Left forelimb (tissue), 1 donor: ENCODE data around the gene ENTPD8.

Experiments used
- DNase-seq: peaks from one replicate; pipeline ENCODE4 v3.0.0-alpha.2; 2018; ENCODE audit warnings: low spot score

The ENTPD8 gene

DNA sequence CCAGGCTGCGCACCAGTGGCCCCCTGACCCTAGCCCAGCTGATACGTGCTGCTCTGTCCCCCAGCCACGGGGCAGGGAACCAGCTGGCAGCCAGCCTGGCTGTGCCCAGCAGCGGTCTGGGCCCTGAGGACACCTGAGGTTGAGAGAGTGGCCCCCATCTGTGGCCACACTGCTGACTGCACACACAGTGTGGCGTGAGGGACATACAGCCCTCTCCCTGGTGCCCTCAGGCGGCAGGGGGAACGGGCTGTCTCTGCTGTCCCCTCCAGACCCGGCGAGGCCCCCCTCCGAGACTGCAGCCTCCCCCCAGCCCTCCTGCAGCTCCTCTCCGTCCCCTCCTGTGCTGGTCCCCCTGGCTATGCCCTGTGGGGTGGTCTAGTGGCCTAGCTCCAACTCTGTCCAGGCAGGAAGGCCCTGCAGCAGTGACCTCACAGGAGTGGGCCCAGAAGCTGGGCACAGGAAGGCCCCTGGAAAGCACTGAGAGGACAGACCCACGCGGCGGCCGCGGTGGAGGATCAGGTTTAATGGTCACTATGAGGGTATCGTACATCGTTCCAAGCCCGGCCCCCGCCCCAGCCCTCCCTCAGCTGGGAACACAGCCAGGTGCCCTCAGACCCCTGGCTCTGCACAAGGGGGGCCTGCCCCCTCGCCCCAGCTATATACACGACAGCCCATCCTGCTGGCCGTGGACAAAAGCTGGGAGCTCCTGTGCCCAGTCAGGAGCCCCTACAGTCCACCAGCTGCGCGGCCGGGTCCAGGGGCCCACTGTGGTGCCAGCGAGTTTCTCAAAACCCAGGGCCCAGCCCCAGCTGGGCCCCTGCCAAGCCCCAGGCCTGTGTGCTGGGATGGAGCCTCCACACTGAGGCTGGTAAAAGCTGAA lies 6.8 kb upstream of the ENTPD8 start:
- DNase-seq = no peak

DNA sequence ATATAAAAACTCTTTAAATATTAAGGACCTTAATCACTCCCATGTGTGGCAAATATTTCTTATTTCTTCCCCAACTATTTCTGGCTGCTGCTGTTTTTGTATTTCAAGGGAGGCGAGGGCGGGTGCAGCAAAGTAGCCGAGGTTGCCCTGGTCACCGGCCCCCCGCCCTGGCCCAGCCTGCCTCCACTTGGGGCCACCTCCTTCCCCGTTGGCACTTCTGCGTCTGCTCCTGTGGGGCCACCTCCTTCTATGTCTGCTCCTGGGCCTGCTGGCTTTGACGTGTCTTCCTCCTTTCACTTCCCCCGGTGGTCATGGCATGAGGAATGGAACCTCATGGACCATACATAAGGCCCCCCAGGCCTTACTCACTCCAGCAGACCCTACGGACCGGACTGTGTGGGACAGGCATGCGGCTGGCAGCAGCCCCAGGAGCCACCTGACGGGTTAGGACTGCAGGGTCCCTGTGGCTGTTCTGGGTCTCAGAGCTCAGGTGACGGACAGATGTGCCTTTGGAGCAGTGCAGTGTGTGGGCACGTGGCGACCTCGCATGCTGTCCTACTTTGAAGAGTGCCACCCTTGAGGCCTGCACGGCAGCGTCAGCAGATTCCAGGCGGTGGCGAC lies 5.8 kb upstream of the ENTPD8 start:
- no peak for DNase-seq

DNA sequence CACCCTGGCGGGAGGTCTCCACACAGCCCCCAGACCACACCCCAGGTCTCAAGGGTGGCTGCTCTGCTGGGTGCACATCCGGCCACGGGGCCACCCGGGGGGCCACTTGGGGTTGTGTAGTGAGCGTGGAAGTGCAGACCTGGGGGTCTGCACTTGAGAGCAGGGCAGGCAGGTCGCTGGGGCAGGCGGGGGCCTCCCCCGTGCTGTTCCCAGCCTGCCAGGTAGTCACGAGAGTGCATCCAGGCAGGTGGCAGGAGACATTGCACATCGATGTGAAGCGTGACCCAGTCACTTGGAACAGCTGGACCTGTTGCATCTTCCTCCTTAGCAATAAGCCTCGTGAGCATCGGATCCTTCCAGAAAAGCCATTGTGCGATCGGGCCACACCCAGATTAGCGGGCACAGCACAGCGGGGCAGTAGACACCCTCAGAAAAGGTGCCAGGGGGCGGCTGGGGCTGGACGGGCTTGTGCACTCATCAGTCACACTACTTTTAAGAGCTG lies 4.8 kb upstream of the ENTPD8 start:
- DNase-seq = no peak

DNA sequence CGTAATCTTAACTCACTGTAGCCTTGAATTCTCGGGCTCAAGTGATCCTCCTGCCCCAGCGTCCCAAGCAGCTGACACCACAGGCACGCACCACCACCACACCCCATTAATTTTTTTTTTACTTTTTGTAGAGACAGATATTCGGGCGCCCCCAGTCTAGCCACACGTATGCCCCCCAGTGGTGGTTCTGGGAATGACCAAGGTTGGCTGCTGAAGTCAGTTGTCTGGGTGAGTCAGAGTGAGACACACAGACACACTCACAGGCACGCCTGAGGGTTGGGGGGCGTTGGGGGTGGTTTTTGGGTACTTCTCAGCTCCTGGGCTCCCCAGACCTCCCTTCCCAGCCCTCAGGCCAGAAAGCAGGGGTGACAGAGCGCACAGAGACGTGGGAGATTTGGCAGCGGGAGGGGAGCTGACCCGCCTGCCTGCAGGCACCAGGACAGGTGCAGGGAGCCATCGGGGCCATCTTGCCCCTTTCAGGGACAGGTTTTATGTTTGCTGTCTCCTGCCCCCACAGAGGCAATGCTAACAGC lies 4.2 kb upstream of the ENTPD8 start:
- no peak for DNase-seq

DNA sequence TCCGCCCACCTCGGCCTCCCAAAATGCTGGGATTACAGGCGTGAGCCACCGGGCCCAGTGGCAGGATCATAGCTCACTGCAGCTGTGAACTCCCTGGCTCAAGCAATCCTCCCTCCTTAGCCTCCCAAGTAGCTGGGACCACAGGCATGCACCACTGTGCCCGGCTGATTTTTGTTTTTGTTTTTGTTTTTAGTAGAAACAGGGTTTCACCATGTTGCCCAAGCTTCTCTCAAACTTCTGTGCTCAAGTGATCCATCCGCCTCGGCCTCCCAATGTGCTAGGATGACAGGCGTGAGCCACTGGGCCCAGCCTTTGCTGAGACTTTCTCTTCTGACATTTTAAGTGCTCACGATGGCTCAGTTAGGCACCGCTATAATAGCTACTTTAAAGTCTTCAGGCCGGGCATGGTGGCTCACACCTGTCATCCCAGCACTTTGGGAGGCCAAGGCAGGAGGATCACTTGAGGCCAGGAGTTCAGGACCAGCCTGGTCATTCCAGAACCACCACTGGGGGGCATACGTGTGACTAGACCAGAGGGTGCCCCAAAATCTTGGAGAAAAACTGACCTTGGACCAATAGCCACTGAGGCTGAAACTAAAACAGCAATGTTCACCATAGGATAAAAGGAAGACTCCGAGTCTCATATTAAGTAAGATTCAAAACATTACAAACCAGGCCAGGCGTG lies 3.1 kb upstream of the ENTPD8 start:
- no peak for DNase-seq

DNA sequence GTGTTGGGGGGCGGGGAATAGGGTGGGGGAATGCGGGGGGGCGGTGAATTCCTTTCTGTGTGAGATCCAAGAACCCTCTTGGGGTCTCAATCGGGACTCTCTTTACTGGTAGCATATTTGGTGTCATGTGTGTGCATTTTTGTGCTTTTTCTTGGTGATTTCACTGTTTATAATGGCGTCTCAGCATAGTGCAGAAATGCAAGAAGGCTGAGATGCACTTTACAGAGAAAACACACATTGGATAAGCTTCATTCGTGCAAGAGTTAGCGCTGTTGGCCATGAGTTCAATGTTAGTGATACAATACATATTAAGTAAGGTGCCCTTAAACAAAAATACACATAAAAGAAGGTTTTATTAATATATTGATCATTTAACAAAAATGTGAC lies 771 bp upstream of the ENTPD8 start:
- DNase-seq = no peak

DNA sequence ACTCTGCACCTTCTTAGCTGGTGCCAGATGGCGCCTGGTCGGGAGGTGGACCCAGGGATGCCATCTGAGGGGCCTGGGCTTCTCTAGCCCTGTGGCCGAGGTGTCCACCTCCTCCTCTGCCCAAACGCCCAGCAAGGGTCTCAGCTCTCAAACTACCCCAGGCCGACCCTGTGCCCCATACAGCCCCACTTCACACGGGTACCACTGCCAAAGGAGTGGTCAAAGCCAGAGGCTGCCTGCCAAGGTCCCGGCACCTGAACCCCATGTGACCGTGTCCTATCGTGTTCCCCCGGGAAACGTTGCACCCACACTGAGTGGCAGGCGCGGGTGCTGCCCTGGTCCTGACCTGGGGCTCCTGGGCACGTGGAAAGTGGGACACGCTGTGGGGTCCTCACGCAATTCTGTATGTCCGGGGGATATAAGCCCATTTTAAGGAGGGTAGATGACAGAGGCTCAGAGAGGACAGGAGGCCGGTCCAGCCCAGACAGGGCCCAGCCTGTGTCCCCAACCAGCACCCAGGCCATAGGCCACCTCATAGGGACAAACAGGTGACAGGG lies 1.9 kb downstream of the ENTPD8 start:
- DNase-seq = no peak

DNA sequence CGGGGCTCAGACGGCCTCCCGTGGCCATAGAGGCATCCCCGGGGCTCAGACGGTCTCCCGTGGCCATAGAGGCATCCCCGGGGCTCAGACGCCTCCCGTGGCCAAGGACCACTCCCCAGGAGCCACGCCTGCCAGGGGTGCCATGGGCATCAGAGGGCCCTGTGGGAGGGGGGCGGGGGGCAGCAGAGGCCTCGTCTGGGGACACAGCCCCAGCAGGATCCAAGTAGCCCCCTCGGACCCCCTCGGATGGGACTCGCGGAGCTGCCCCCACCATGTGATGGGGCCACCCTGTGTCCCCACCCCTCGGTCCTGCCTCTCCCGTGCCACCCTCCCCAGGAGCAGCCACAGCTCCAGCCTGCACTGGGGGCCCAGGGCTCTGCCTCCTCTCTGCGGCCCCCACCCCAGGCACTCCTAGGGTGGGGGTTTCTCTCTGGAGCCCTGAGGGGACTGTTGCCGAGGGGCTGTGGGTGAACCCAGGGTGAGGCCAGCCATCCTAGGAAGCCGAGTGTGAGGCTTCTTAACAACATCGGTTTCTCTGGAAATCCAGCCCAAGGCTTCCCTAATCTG lies 2.5 kb downstream of the ENTPD8 start:
- DNase-seq = no peak

DNA sequence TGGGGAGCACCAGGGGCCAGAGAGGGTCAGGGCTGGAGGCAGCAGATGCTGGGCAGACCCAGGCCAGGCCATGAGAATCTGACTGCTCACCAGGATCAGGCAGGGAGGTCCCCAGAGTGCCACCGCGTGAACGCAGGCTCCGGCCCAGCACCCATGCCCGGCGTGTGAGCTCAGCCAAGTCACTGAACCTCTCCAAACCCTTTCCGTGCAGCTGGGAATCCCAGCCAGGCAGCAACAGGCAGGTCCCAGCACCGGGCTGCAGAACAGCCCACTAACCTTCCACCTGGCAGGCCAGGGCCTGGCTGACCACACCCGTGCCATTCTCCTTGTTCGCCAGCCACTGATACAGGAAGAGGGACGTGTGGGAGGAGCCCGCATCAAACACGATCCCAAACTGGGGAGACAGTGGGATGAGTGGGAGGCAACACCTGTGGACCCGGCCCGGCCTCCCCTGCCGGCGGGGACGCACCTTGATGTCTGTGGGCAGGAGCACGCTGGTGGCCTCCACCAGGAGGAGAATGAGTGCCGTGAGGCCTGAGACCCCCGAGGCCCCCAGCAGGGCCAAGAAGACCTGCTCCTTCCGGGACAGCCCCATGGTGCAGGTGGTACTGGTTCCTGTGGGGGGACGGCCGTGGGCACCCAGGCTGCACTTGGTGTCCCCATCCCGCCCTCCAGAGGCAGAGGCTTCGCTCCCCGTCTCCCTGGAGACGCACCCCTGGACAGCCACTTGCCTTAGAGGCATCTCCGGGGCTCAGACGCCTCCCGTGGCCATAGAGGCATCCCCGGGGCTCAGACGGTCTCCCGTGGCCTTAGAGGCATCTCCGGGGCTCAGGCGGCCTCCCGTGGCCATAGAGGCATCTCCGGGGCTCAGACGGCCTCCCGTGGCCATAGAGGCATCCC lies 3.2 kb downstream of the ENTPD8 start:
- DNase-seq = no peak

DNA sequence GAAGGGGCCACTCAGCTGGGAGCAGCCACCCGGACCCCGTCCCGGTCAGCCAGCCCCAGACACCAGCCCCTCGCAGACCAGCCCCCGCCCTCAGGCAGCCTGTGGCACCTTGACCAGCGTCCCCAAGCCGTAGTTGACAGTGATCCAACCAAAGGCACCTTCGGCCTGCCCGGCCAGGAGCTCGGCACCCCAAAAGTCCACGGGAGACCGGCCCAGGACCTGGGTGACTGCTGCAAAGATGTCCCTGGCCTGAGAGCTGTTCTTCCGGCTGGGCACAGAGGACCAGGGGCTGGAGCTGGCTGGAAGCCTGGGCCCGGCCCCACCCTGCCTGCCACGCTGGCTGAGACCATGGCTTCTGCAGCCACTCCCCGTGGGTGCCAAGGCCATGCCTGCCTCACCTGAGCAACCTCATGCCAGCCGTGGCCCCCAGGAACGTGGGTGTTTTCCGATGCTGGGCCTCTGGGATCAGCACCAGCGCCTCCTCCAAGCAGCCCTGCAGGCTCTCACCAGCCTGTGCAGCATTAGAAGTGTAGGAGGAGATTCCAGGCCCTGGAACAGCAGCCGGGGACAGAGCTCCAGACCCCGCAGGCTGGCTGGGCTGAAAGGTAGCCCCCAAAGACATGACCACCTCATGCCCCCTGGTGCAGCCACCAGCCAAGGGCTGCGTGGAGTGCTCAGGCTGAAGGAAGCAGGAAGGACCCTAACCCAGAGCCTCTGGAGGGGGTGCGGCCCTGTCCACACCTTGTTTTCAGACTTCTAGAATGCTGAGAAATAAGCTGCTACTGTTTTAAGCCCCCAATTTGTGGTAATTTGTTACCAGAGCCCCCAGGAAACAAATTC lies 4.2 kb downstream of the ENTPD8 start:
- no peak for DNase-seq

DNA sequence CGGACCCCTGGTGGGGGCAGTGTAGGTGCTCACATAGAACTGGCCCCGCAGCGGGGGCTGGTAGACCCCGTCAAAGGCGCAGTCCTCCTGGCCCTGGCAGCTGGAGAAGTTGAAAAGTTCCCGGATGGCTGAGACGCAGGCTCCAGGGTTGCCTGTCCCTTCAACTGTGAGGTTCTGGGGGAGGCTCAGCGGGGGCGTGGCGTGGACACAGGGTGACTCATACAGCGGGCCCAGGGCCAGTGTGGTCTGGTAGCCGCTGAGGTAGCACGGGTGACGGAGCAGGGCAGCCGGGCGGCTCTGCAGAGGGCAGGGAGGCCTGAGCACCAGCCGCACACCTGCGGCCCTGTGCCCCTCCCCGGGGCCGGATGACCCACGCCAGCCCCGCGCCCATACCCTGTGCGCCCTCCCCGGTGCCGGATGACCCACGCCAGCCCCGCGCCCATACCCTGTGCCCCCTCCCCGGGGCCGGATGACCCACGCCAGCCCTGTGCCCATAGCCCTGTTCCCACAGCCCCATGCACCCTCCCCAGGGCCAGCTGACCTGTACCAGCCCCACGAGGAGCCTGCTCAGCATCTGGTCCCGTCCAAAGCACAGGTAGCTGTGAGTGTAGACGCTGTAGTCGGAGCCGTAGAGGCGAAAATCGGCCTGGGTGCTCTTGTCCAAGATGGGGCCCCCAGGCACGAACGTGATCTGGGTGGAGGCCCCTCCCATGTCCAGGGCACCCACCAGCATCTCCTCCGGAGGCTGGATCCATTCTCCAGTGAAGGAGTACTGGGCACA lies 5.0 kb downstream of the ENTPD8 start:
- no peak for DNase-seq

DNA sequence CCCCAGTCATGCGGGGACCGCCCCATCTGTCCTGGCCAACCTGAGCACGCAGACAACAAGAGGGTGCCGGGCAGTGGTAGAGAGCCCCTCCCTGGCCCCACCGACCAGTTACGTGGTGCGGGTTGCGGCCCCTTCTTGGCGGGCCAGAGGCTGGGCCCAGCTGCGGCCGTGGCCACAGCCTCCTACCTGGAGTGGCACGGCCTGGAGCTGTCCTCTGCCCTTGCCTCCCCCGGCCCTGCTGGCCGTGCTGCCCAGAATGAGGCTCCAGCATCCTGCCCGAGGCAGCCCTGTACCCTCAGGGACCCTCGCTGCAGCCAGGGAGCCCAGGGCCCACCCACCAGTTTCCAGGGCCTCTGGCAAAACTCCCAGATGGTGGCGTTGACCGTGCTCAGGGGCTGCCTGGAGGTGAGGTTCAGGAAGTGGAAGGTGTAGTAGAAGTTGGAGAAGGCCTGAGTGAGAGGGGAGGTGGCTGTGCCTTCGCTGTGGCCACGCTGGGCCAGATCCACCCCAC lies 5.7 kb downstream of the ENTPD8 start:
- DNase-seq = no peak

DNA sequence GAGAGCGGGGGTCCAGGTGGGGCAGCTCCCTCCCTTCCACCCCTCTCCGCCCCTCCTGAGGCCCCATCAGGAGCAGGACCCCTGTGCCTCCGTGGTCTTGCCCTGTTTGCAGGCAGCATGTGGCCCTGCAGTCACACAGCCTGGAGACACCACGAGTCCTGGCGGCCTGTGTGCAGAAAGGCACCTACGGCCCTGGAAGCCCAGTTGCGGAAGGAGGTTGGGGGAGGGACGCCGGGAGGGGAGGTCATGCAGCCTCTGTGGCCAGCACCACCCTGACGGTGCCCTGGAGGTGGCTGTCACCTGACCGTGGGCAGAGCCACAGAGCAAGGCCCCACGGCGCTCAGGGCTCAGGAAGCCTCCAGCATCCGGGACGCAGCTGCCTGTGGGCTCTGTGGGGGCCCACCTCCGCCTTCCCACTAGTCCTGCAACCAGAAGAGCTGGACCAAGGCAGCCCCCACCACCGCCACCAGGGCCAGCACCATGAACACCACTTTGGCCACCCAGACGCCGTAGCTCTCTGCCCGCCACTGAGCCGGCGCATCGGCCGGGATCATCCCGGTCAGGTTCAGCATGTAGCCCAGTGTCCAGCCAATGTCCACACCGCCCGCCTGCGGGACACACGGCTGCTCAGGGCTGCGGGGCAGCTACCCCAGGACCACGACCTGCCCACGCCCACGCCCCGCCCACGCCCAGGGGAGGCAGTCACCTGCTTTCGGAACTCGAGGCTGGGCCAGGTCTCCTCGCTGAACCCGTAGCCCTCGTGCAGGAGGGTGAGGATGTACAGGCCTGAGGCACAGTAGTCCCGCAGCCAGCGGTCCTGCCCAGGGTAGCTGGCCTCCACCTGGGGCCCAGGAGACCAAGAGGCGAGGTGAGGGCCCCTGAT lies 6.4 kb downstream of the ENTPD8 start:
- no peak for DNase-seq

DNA sequence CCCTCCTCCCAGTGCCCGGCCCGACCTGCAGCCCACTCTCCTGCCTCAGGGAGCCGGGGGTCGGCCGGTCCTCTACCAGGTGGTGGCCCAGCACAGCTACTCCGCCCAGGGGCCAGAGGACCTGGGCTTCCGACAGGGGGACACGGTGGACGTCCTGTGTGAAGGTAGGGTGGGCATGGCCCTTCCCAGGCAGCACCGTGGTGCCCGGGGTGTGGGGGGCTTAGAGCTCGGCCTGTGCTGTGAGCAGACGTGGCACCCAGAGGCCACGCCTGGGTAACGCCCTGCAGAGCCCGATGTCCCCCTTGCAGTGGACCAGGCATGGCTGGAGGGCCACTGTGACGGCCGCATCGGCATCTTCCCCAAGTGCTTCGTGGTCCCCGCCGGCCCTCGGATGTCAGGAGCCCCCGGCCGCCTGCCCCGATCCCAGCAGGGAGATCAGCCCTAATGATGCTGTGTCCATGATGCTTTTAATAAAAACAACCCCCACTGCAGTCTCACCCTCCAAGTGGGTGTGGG lies 7.2 kb downstream of the ENTPD8 start:
- DNase-seq = no peak

DNA sequence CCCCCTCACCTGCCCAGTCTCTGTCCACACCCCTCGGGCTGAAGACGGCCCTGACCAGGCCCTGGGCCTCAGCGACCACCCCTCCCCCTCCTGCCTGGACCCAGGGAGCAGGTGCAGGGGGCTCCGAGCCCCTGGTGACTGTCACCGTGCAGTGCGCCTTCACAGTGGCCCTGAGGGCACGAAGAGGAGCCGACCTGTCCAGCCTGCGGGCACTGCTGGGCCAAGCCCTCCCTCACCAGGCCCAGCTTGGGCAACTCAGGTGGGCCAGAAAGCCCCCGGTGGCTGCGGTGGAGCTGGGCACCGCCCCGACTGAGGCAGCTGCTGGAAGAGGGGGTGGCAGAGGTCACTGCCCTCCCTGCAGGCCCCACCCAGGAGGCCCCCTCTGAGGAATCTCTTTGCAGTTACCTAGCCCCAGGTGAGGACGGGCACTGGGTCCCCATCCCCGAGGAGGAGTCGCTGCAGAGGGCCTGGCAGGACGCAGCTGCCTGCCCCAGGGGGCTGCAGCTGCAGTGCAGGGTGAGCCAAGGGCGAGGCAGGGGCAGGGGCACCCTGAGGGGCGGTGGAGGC lies 7.7 kb downstream of the ENTPD8 start:
- no peak for DNase-seq

DNA sequence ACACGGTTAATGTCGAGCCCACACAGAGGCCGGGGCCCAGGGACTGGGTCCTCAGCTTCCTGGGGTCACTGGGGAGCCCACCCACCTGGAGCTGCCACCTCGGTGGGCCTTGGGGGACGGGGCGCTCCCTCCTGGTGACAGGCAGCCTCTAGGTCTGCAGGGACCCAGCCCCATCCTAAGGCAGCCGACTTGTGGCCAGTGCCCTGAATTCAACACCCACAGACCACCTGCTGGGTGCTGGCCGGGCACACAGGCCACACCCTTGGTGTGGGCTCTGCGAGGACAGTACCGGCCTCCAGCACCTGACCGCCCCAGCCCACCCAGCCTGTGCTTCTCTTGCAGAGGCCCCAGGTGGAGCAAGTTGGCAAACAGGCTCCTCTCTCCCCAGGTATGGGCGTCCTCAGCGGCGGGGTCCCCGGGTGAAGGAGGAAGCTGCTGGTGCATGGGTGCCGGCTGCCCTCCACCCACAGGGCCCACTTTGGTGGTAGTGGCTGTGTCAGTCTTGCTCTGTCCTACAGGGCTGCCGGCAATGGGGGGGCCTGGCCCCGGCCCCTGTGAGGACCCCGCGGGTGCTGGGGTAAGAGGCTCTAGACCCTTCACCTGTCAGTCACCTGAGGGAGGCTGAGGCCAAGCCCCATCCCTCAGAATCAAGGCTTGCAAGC lies 8.3 kb downstream of the ENTPD8 start:
- no peak for DNase-seq

DNA sequence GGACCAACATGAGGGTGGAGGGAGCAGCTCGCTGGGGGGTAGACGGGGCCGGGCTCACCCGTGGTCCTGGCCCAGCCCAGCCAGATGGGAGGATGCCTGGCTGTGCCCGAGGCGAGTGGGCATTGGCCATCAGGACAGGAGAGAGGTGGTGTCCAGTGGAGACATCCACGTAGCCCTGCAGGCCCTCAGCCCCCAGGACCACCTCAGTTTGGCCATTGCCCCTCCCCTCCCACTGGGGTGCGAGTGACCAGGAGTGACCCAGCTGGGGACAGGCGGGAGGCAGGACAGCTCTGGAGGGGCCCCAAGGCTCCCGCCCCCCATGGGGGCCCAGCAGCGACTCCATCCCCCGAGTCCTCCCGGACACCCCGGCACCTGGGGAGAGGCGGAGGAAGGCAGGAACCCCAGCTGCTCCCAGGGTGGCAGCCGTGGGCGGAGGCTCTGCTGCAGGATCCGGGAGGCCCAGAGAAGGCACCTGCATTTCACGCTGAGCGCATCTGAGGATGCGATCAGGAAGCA lies 9.7 kb downstream of the ENTPD8 start:
- no peak for DNase-seq
